Globus pallidus (tissue), 1 donor: ENCODE measurements around the gene MAB21L4.

Source experiments
- DNase-seq: peaks from one replicate; pipeline ENCODE4 v3.0.0-alpha.2; 2015; ENCODE audit warnings: low spot score

The MAB21L4 gene

GRCh38 chr2:240894006-240894405 is 1.9 kb downstream of the MAB21L4 start:
- DNase-seq: no peak

GRCh38 chr2:240893363-240893844 is 2.6 kb downstream of the MAB21L4 start:
- no peak for DNase-seq

GRCh38 chr2:240892925-240893324 is 3.0 kb downstream of the MAB21L4 start:
- DNase-seq: no peak

- no peak for DNase-seq
These were observed 3.6 kb downstream of the MAB21L4 start for GRCh38 chr2:240892356-240892755.

GRCh38 chr2:240891492-240892340 is 4.2 kb downstream of the MAB21L4 start:
- DNase-seq: no peak

GRCh38 chr2:240890691-240891090 is 5.3 kb downstream of the MAB21L4 start:
- DNase-seq: no peak

GRCh38 chr2:240889601-240890560 is 6.1 kb downstream of the MAB21L4 start:
- DNase-seq: no peak

- no peak for DNase-seq
These were observed 6.9 kb downstream of the MAB21L4 start for GRCh38 chr2:240888890-240889573.

- DNase-seq: no peak
These were observed 7.6 kb downstream of the MAB21L4 start for GRCh38 chr2:240888130-240888889.

- no peak for DNase-seq
These were observed 8.3 kb downstream of the MAB21L4 start for GRCh38 chr2:240887631-240888030.

GRCh38 chr2:240886678-240887609 is 9.0 kb downstream of the MAB21L4 start:
- DNase-seq: no peak

- DNase-seq: no peak
These were observed 9.9 kb downstream of the MAB21L4 start for GRCh38 chr2:240886023-240886565.

- no peak for DNase-seq
These were observed 10.4 kb downstream of the MAB21L4 start for GRCh38 chr2:240885566-240885965.

GRCh38 chr2:240884745-240885144 is 11.2 kb downstream of the MAB21L4 start:
- no peak for DNase-seq

GRCh38 chr2:240884221-240884620 is 11.7 kb downstream of the MAB21L4 start:
- DNase-seq: no peak

GRCh38 chr2:240881913-240882312 is 14.0 kb downstream of the MAB21L4 start:
- DNase-seq: no peak

- DNase-seq: no peak
These were observed 16.9 kb downstream of the MAB21L4 start for GRCh38 chr2:240879105-240879504.

- DNase-seq: no peak
These were observed 17.5 kb downstream of the MAB21L4 start for GRCh38 chr2:240878341-240878936.
